MM.1S (cell line): ENCODE results near the gene UNC119.

ENCODE experiments used
- CTCF ChIP-seq: fragments of 300-600 bp; sonication (generic); IDR thresholded peaks from 2 replicates; pipeline ENCODE4 v1.5.1; 2016; ENCODE audit warnings: antibody characterized with exemption, low read length, mixed read lengths
- EZH2phosphoT487 ChIP-seq: fragments of 300-600 bp; sonication (generic); IDR thresholded peaks from 2 replicates; pipeline ENCODE4 v1.6.1; 2018; ENCODE audit warnings: antibody characterized with exemption, low read length

- TF ChIP-seq CTCF, result no peak
- TF ChIP-seq EZH2phosphoT487, result no peak
Observed at GRCh38 chr17:28498652-28499363, 53.6 kb downstream of the UNC119 start.
